ENCODE results near the gene PTPRM.

Gene PTPRM

DNA sequence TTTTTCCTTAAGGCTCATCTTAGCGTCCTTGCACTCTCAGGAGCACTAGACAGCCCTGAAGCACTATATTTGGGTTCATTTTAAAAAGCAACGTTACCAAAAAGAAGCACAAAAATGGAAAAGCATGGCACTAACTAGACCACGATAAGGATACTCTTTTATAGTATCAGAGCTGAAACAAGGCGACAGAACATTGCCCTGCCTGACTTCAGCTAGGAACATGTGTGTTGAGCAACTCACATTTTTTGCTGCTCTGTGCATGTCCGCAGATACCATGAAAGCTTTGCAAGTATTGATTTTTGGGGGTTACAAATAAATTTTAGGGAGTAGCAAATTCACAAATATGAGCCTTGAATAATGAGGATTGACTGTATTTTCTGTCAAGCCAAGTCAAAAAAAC, 332.0 kb downstream of the PTPRM start:
- DNase-seq (ENCODE audit: low read depth) = no peak

DNA sequence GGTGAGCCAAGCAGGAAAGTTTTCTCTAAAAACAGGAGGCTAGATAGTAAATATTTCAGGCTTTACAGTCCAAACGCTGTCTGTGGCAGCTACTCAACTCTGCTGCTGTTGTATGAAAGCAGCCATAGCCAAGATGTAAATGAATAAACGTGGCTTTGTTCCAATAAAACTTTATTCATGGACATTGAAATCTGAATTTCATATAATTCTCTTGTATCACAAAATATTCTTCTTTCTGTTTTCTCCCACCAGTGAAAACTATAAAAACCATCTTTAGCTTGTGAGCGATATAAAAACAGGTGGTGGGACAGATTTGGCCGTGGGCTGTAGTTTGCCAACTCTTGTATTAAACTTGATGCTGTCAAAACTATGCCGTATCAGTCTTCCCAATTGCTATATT, 333.0 kb downstream of the PTPRM start:
- no peak for DNase-seq (ENCODE audit: low read depth)

DNA sequence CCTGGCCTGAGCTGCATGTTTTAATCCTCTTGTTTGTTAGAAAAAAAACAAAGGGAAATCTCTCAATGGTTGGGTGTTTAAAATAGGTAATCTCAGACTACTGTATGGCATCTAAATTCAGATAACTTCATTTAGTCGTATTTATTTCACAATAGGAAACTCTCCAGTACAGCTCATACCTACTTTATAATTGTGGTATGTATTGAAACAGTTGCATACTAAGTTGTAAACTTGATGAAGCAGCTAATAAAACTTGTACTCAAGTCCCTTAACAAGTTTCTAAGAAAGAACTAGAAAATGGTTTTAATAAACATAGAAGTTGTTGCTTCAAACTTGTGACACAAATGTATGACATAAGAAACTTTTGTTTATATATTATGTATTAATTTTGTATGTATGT, 334.5 kb downstream of the PTPRM start:
- no peak for DNase-seq (ENCODE audit: low read depth)

DNA sequence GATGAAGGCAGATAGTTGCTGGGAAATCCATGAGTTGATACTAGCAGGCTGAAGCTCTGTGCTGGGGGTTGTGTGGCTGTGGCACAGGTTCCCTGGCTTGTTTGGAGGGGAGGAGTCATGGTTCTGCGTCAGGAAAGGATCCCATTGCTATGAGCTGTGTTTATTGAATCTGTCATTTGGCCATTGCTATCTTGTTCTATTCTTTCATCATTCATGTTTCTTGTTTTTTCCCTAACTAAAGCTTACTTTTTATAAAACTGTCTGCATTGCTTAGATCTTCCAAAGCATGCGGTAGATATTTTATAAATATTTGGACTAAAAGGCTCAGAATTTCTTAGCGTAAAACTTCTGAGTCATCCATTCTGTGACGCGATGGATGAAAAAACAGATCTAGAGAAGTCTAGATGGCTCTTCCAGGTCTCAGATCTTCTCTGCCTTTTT, 335.3 kb downstream of the PTPRM start:
- DNase-seq (ENCODE audit: low read depth) = no peak

DNA sequence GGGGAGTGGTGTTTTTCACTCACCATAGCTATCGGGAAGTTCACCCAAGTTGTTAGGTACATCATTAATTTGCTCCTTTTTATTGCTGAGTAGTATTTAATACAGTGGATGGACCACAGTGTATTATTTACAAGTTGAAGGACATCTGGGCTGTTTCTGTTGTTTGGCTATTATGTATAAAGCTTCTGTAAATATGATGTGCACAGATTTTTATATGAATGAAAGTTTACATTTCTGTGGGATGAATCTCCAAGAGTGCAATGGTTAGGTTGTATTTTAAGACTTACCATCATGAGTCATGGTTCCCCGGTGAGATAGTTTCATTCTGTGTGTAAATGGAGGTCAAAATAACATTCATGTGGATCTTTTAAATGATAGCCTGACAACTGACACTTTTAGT, 337.4 kb downstream of the PTPRM start:
- peak; percentile 67 for DNase-seq (ENCODE audit: low read depth)

DNA sequence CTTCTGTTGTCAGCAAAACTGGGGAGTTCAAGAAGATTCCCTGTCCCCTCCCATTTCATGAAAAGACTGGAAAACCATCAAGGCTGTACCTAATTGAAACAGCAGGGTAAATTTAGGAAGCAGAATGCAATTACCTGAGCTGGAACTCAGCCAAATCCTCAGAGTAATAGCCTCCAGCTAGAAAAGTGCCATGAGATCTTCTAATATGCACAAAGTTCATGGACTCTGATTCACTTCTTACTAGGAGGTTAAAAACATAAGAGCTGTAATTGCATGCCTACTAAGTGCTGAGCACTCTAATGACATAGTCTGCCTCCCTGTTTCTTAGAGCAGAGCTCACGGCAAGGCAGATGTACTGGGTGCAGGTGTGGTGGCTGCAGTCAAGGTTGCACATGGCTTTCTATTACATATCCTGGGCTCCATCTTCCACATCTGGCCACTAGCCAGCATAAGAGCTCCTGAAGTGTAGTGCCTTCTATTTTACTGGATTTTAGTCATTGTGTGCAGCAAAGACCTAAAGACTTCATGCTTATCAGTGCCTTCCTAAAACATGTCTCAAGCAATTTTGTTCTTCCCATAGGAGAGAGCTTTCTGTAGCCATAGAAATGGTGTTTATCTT, 341.7 kb downstream of the PTPRM start:
- no peak for DNase-seq (ENCODE audit: low read depth)

DNA sequence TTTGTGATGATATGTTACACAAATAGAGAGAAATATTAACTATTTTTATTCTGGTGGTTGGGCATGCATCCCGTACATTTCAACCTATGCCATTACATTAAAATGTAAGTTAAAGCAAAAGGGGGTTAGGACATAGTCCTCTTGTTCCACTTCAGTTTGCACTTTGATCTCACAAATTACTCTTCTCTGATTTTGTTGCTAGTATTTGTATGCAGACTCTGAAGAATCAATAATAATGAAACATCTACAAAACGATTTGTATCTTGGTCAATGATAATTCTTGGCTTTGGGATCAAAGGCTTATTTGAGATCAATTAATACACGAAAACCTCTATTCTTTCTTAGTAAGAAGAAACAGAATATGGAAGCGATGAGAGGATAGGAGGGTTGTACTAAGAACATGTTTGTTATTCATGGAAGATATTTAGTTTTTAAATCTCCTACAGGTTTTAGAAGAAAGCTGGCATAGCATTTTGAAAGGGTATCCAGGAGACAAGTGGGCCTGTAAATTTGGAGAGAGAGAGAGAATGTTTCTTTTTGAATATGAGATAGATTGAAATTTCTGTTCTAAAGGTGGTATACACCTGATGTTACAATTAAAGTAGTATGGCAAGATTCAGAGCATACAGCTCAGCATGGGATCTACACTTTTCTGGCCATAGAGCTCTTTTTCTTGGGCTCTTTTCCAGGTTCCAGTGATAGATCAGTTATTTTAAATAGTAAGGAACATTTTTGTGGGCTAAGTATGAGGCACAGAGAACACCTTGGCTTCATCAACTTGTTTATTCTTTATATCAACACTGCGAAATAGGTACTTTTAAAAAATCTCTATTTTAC, 347.9 kb downstream of the PTPRM start:
- no peak for DNase-seq (ENCODE audit: low read depth)

DNA sequence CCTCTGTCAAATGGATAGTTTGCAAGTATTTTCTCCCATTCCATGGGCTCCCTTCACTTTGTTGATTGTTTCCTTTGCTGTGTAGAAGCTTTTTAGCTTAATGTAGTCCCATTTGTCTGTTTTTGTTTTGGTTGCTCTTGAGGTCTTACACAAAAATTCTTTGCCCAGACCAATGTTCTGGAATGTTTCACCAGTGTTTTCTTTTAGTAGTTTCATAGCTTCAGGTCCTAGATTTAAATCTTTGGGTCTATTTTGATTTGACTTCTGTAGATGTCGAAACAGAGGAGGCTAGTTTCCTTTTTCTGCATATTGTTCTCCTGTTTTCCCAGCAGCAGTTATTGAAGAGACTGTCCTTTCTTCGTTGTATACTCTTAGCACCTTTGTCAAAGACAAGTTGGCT, 351.6 kb downstream of the PTPRM start:
- DNase-seq (ENCODE audit: low read depth) = no peak

DNA sequence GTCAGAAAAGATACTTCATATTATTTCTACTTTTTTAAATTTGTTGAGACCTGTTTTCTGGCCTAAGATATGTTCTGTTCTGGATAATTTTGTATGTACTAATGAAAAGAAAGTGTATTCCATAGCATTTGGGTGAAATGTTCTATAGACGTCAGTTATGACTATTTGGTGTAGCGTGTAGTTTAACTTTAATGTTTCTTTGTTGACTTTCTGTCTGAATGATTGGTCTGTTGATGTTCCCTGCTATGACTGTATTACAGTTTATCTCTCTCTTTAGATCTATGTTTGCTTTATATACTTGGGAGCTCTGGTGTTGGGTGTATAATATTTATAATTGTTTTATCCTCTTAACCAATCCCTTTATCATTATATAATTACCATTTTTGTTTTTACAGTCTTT, 352.4 kb downstream of the PTPRM start:
- no peak for DNase-seq (ENCODE audit: low read depth)

DNA sequence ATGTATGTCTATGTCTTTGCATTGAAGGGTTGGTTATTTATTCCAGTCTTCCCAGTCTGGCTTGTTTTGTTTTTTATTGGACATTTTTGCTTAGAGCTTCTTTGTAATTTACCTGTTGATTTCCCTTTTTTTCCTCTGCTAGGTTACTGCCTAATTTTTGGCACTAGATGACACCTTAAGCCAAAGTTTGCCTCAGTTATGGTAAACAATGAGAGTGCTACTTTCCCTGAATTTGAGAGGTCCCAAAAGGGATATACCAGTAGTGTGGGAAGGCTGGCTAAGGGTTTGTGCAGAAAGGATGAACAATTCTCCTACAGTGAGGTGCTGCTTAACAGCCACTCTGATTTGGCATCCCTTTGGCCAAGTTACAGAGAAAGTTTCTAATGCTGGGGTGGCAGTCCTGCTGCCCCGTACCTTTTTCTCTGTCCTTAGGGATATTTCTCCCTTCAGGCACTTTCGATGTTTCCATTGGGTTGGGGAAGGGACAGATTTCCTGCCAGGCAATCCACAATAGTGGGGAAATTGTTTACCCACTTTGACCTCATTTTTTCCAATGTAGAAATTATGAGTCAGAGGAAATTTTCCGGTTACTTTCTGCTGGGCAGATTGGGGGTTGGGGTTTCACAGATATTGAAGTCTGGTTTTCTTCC, 354.9 kb downstream of the PTPRM start:
- DNase-seq (ENCODE audit: low read depth) = peak; percentile 20

DNA sequence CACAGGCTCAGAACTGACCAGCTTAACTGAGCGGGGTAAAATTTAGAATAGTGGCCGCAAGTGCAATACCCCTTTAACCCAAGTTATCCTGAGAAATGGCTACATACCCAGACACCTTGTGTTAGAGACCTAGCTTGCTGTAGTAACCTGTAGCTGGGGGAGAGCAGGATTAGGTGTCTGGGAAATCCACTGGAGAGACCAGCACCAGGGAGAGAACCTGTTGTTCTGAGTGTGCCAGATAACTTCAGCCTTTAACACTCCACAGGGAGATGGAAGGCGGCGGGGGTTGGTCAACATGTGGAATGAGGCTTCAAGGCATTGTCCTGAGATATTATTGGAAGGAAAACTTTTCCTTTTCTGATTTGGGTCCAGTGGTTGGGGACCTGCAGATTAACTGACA, 356.0 kb downstream of the PTPRM start:
- DNase-seq (ENCODE audit: low read depth) = no peak

DNA sequence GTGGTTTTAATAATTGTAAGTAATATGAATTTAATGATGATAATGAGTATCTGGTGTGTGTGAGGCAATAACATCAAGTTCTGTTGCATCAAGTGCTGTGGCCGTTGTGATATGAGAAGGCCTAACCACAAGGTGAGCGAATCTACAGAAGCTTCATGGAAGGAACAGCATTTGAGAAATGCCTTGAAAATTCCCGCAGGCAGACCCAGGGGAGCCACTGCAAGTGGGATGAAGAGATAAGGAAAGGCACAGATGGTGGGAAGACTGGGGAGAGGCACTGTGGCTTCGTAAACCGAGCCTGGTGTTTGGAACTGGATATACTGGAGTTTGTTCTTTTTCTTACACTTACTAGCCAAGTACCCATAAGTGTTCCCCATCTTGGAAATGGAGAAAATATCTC, 357.5 kb downstream of the PTPRM start:
- DNase-seq (ENCODE audit: low read depth) = no peak

DNA sequence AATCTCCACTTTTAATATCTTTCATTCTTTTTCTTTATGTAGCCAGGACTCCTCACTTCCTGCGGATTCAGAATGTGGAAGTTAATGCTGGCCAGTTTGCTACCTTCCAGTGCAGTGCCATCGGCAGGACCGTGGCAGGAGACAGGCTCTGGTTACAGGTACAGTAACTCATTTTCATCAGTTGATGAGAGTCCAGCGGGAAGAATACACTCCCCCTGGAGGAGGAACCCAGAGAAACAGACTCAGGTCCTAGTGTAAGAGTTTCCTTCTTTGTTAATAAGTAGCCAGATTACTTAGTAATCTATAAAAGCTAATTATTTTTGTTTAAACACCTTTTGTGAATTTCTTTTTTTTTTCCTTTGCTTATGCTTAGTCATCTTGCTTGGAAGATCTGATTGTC, 359.4 kb downstream of the PTPRM start:
- no peak for DNase-seq (ENCODE audit: low read depth)

DNA sequence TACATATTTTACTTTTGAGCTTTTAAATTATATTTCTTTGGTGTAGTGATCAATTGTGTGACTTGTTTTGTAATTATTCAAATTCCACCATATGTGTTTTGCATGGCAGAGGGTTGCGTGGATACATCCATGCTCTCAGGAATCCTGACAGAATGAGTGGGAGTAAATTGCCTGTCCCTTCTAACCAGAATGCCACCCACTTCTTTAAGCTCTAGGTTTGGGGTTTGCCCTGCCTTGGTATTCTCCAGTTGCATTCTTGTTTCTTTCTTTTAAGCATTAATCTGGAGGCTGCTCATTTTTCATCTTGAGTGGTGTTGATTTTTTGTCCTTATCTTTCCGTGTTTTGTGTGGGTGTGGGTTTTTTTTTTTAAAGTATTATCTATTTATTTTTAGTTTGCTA, 360.0 kb downstream of the PTPRM start:
- no peak for DNase-seq (ENCODE audit: low read depth)

DNA sequence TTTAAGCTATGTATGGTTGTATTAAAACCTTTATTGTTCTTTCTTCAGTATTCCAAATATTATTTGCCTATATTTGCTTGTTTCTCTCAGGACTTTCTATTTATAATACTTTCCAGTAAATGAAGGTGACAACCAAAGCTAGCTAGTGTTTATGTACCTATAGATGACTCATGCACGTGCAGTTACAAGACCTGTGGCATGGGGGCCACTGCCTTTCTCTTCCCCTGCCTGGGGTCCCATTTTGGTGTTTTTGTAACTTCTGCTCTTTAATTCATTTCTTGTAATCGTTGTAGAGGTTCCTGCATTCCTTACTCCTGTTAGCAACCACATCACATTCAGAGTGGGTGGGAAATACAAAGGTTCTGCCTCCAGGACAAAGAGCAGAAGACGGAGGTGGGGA, 364.6 kb downstream of the PTPRM start:
- DNase-seq (ENCODE audit: low read depth) = no peak

DNA sequence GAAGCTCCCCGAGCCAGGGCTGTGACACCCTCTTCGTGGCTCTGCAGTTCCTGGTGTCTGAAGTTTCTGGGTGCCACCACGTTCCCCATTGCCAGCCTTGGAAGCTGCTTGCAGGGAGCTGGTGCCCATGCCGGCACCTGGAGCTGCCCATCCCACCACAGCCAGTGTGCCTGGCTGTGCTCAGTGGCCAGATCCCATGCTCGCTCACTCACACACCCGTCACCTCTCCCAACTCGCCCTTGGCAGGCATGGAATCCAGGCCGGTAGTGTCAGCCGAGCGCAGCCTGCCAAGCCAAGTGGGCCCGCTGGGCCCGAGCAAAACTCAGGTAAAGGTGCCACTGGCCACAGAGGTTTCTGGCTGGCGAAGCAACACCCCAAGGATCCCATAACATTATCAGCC, 370.2 kb downstream of the PTPRM start:
- DNase-seq (ENCODE audit: low read depth) = no peak

DNA sequence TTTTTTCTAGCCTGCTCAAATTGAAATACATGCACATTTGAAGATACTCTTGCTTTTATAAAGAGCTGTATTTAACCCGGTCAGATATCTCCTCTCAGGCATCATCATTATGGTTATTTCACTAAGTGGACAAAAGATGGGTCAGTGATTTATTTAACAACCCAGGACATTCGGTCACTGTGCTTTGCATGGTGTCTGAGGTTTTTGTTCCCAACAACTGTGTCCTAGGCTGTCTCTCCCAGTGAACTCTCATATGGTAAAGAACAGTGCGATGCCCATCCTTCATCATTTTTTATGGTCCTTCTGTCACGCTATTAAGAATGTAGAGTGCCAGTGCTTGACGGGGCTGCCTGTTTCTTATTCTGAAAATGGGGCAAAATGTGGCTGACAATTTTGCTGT, 372.4 kb downstream of the PTPRM start:
- DNase-seq (ENCODE audit: low read depth) = no peak

DNA sequence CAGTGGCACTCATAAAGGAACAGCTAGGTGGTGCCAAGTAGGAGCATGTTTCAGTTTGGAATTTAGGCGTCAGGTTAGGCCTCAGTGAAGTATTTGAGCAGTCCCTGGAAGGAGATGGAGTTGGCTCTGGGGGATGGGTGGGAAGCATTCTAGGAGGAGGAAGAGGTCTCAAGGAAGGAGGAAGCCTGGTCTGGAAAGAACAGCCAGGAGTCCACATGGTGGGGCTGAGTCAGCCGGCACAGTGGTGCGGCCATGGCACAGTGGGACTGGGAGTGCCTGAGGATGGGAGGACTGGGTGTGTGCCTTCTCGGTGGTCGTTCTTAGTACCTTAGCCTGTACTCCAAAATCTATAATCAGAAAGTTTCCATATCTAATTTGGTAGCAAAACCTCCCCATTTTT, 373.3 kb downstream of the PTPRM start:
- DNase-seq (ENCODE audit: low read depth) = no peak

DNA sequence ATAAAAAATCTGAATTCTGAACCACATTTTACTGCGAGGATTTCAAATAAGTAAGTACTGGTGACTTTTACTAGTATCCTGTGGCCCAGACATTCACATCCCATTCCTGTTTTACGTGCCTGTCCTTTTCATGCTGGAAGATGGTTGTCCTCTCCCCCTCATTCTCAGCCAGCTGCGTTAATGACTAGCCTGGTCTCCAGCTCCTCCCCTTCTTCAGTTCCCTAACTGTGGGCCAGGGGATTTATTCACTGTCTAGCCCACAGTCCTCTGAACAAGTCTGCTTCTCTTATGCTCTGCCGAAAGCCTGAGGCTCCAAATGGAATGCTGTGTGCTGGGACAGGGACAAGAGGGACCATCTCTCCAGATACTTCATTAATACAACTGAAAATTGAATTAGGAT, 373.9 kb downstream of the PTPRM start:
- no peak for DNase-seq (ENCODE audit: low read depth)

DNA sequence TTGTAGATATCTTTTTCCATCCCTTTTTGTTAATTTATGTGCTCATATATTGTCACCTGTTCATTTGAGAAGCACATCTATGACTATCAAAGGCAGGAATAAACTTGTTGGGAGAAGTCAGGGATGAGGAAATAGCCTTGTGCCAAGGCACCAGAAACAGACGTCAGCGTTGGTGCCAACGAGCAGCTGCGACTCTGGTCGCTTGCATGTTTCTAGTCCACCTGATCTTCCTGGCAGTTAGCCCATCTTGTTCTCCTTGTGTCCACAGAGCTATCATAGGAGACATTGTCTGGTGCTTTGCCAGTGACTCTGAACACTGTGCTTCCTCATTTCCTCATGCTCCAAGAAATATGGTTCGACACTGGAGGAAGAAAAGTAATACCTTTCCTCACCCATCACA, 374.4 kb downstream of the PTPRM start:
- no peak for DNase-seq (ENCODE audit: low read depth)

DNA sequence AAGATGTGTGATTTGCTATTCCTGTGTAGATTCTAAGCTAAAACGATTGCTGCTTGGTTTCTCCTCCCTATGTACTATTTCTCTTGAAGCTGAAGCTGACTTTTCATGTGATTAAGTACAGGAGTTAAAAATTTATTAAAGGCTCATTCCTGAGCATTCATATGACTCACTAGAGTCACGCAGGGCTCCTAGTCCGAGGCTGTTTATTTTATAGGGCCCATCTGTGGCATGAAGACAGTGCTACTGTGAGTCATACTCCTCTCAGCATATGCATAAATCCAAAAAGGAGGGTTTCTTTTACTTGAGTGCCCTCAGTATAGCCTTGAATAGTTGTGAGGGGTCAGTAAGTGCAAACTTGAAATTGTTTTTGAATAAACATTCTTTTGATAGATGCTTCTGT, 378.8 kb downstream of the PTPRM start:
- peak; percentile 87 for DNase-seq (ENCODE audit: low read depth)

DNA sequence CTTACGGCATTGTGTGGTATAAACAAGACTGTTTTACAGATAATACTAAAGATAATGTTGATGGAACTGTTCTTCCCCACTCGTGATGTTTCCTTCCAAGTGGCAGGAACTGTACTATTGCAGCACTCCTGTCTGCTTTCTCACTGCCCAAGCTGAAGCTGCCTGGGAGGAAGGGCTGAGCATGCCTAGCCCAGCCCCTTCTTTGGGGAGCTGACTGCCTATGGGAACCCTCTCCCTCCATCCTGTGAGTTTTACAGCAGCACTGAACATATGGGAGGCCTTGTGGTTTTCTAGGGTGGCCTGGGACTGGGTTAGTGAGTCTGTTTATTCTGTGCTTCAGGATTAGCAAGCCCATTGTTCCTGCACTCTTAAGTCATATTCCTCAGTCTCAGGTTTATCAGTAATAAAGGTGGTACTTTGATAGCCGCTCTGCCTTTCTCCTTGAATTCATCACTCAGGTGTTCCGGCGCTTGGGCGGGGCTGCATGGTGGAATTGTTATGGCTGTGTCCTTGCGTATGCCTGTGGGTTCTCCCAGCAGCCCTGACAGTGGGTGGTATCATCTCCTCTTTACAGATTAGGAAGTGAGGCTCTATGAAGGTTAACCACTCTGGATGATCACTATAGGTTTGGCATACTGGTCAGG, 379.7 kb downstream of the PTPRM start:
- peak; percentile 36 for DNase-seq (ENCODE audit: low read depth)
